Inferior parietal cortex (tissue), 1 donor: Measurements from ENCODE around the gene PIANP.
A peak's percentile ranks its signal among the peaks of the same experiment; 100 is the strongest.
"Not testable (repeated sequence)": the region's sequence is repeated elsewhere in the genome, so short reads cannot be mapped to it uniquely, and the experiment has no call there.

Experiments used
- DNase-seq: peaks from one replicate; pipeline ENCODE4 v3.0.0-alpha.2; 2016; ENCODE audit errors: extremely low spot score

Gene PIANP, protein sequence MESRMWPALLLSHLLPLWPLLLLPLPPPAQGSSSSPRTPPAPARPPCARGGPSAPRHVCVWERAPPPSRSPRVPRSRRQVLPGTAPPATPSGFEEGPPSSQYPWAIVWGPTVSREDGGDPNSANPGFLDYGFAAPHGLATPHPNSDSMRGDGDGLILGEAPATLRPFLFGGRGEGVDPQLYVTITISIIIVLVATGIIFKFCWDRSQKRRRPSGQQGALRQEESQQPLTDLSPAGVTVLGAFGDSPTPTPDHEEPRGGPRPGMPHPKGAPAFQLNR

GRCh38 chr12:6700646-6701051 is at the start of gene PIANP:
Gene PIANP, minus strand, starts transcription at chr12:6700815. Its CDS starts 2,754 bp downstream, at chr12:6698061.
- no peak for DNase-seq

GRCh38 chr12:6748761-6749160 is 48.1 kb upstream of the PIANP start:
- DNase-seq = no peak

- DNase-seq = no peak
Observed at GRCh38 chr12:6747216-6747615, 46.6 kb upstream of the PIANP start.

GRCh38 chr12:6745741-6746525 is 45.3 kb upstream of the PIANP start:
- no peak for DNase-seq

DNA sequence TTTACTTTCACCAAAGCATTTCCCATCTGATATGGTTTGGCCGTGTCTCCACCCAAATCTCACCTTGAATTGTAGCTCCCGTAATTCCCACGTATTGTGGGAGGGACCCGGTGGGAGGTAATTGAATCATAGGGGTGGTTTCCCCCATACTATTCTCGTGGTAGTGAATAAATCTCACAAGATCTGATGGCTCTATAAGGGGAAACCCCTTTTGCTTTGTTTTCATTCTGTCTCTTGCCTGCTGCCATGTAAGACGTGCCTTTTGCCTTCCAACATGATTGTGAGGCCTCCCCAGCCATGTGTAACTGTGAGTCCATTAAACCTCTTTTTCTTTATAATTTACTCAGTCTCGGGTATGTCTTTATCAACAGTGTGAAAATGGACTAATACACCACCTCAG is 42.7 kb upstream of the PIANP start:
- DNase-seq = not testable (repeated sequence)

DNA sequence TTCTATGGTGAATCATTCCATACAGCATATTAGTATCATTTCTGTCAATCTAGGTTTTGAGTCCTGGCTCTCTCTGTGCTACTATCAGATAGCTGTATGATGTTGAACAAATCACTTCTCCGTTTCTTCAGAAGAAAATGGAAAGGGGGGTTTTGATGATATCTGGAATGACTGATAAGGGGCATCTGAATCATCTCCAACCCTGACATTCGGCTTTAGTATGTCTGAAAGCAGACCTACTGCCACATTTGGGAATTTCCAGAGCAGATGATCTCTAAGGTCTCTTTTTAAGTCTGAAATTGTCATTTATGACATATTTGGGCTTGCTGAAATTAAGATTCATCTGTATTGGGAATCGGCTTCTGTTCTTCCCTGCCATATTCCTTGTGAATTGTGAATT is 42.2 kb upstream of the PIANP start:
- DNase-seq = no peak

GRCh38 chr12:6742080-6742479 is 41.5 kb upstream of the PIANP start:
- DNase-seq = not testable (repeated sequence)

DNA sequence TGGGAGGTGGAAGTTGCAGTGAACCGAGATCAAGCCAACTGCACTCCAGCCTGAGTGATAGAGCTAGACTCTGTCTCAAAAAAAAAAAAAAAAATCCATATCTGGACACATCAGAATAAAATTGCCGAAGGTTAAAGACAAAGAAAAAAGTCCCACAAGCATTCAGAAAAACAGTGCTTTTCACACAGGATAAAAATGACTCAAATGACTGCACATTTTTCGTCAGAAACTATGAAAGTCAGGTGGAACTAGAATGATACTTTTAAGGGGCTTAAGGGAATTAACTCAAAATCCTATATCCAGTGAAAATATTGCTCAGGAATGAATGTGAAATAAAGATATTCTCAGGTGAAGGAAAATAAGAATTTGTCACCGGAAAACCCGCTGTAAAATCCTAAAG is 36.1 kb upstream of the PIANP start:
- no peak for DNase-seq

- peak; percentile 66 for DNase-seq
Observed at GRCh38 chr12:6735448-6736191, 35.0 kb upstream of the PIANP start.

GRCh38 chr12:6734506-6735387 is 34.1 kb upstream of the PIANP start:
- no peak for DNase-seq

DNA sequence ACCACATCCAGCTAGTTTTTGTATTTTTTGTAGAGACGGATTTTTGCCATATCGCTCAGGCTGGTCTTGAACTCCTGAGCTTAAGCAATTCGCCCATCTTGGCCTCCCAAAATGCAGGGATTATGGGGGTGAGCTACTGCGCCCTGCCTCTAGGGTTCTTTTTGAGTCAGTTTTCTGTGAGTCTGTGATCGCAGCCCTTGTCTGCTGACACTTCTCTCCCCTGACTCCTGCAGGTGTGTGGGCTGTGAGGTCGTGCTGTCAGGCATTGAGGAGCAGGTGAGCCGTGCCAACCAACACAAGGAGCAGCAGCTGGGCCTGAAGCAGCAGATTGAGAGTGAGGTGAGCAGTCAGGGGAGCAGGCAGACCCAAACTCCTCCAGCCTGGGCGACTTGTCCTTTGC is 29.6 kb upstream of the PIANP start:
- no peak for DNase-seq

DNA sequence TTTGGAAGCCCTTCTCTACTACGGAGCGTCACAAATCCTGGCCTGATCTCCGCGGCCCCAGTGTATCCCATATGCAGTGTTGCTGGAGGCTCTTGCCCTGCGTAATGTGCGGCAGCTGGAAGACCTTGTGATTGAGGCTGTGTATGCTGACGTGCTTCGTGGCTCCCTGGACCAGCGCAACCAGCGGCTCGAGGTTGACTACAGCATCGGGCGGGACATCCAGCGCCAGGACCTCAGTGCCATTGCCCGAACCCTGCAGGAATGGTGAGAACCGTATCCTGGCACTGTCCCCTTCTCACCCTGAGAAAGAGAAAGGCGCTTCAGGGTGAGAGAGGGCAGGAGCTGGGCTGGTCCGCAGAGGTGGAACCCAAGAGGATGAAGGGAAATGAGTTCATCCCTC is 28.6 kb upstream of the PIANP start:
- no peak for DNase-seq

DNA sequence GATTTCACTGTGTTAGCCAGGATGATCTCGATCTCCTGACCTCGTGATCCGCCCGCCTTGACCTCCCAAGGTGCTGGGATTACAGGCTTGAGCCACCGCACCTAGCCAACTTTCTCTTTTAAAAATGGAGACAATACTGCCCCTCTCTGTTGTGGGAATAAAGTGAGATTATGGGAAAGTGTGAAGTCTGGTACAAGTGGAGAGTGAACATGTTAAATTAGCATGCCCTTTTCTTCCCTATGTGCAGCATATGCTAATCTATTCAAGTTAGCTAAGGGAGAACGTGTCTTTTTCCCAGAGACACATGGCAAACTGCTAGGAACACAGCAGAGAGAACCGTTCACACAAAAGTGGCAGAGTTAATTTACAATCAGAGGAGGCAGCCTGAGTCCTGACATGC is 24.7 kb upstream of the PIANP start:
- DNase-seq = no peak

DNA sequence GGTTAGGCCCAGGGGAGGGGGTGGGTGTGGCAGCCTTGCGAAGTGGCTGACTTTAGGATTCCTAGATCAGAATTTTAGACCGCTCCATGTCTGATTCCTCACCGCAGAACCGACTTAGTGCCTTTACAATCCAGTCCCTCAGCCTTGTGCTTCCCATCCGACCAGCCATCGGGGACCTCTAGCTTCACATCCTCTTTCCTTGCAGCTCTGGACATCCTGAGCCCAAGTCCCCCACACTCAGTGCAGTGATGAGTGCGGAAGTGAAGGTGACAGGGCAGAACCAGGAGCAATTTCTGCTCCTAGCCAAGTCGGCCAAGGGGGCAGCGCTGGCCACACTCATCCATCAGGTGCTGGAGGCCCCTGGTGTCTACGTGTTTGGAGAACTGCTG is 23.8 kb upstream of the PIANP start:
- DNase-seq = no peak

DNA sequence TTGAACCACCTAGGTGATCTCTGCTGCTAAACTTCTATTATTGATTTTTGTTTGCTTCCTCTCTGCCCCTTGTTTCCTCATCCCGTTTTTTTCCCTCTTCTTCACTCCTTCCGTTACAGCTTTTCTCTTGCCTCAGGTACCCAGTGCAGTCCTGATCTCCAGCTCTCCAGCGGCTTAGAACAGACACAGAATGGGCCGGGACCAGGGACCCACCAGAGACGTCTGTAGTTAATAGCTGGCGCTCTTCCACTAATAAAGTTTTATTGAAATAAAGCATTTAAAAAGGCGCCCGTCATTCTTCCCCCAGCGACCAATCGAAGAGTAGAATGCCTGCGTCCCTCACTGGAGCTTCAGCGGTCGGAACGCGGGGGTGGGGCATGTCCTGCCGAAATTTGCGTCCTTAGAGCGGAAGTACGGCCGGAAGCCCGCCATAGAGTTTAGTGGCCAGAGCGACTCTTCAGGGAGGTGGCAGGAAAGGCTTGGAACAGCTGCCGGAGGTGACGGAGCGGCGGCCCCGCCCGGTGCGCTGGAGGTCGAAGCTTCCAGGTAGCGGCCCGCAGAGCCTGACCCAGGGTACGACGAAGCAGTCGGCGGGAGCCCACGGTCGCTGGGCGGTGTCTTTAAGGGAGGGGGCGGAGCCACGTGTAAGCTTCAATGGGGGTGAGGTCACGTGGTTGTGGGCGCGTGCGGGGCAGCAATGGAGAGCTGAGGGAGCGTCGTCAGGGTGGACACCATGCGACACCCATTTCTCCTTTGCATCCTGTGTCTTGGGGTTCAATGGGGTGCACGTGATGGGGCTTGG is 23.2 kb upstream of the PIANP start, which contains the start of gene COPS7A:
Gene COPS7A (plus strand): TSS at position 440 of the 802 bp plus-strand sequence. CDS start 611 bp downstream, outside the sequence.
- DNase-seq = peak; percentile 98

DNA sequence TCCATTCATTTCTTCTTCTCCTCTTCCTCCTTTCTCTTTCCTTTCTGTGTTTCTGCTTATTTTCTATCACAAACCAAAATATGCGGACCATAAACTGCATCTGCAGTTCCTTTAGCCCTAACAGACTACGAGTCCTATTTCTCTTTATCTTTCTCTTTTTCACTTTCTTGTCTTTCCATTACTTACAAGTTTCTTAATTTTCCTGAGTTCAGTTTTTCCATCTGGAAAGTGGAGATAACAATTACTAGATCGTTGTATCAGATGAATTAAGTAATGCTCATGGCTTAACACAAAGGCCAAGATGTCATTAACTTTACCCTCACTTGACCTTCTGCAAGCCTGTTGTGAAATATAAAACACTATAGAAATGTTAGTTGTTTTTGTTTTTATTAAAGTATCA is 22.2 kb upstream of the PIANP start:
- no peak for DNase-seq

- DNase-seq = no peak
Observed at GRCh38 chr12:6716874-6717437, 16.3 kb upstream of the PIANP start.

DNA sequence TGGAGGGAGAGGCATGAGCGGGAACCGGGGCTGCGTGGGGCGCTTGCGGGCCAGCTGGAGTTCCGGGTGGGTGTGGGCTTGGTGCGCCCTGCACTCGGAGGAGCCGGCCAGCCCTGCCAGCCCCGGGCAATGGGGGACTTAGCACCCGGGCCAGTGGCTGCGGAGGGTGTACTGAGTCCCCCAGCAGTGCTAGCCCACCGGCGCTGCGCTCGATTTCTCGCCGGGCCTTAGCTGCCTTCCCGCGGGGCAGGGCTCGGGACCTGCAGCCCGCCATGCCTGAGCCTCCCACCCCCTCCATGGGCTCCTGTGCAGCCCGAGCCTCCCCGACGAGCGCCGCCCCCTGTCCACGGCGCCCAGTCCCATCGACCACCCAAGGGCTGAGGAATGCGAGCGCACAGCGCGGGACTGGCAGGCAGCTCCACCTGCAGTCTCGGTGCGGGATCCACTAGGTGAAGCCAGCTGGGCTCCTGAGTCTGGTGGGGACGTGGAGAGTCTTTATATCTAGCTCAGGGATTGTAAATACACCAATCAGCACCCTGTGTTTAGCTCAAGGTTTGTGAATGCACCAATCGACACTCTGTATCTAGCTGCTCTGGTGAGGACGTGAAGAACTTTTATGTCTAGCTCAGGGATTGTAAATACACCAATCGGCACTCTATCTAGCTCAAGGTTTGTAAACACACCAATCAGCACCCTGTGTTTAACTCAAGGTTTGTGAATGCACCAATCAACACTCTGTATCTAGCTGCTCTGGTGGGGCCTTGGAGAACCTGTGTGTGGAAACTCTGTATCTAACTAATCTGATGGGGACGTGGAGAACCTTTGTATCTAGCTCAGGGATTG is 15.6 kb upstream of the PIANP start:
- not testable (repeated sequence) for DNase-seq

GRCh38 chr12:6708960-6709394 is 8.4 kb upstream of the PIANP start:
- no peak for DNase-seq
